Measurements from ENCODE around the gene SAV1.
"Not testable (repeated sequence)": the region's sequence is repeated elsewhere in the genome, so short reads cannot be mapped to it uniquely, and the experiment has no call there.

Gene SAV1

DNA sequence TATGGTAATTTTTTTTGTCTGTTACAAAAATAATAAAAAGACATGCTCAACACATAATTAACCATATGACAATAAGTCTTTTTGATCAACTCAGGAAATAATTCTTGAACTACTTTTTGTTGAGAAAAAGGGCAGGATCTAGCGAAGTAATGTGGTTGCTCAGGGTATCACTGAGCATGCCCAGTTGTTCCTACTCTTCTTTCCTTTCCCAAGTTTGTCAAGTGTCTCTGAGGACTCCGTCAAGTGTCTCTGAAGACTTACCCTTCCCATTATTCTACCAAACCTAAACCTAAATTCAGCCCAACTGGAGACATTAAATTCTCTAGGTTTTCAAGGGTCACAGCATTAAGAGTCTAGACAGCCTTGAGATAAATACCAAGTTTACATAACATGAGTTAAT, 3.5 kb downstream of the SAV1 start:
- DNase-seq = not testable (repeated sequence)

DNA sequence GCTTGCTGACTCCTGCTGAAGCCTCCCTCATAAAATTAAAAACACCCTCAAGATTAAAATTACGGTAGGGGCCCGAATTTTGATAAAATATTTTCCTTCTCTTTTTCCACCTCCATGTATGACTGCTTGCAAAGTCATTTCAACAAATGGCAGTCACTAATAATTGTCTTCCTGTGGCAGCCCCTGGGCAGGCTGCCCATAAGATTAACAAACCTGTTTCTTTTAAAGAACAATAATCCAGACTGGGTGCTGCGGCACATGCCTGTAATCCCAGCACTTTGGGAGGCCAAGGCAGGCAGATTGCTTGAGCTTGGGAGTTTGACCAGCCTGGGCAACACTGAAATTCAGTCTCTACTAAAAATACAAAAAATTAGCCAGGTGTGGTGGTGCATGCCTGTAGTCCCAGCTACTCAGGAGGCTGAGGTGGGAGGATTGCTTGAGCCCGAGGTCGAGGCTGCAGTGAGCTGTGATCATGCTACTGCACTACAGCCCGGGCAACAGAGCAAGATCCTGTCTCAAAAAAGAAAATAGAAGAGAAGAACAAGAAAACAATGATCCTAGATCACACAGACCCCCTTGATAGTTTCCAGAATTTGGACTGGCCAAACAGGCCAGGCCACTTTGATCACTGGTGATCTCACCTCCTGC, 8.7 kb downstream of the SAV1 start:
- DNase-seq = no peak

DNA sequence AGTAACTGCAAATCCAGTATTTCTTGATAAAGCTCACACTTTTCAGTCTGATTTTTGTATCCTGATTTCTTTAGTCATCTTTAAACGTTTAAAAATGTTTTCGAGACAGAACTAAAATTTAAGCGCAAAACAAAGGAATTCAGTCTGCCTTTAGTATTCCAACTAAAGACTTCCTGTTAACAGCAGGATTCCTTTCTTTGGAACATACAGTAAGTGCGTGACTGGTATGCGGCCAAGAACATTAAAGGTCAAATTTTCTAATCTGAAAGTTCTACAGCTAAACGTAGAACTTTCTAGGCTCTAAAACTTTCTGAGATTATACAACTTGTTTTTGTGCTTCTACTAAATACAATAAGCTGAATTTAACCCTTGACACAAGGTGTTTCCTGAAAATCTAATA, 9.9 kb downstream of the SAV1 start:
- DNase-seq = no peak

DNA sequence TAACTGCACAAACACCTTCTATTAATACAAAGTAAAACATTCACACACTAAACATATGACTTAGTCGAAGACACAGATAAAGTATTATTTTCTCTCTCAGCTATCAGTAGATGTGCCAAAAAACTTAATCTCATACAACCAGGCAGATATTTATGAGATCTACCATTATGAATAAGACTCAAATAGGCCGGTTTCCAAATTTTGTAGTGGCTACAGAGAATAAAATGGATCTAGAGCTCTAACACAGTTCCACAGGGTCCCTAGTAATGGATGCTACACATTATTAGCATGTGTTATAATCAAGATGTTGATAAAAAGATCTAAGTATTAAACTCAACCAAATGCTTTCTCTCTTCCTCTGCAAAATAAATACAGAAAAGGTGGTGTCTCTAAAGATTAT, 10.4 kb downstream of the SAV1 start:
- DNase-seq = no peak

DNA sequence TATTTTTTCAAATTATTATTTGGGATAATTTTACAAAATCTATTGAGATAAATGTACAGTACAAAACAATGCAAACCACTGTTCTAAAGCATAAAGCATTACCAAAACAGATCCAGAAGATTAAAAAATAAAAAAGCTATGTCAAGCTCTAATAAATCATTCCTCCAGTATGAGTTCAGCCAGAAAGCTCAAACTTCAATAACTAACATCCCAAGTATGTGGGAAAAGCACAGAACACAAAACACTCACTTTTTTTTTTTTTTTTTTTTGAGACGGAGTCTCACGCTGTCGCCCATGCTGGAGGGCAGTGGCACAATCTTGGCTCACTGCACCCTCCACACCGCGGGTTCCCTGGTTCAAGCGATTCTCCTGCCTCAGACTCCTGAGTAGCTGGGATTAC, 11.3 kb downstream of the SAV1 start:
- DNase-seq = no peak

DNA sequence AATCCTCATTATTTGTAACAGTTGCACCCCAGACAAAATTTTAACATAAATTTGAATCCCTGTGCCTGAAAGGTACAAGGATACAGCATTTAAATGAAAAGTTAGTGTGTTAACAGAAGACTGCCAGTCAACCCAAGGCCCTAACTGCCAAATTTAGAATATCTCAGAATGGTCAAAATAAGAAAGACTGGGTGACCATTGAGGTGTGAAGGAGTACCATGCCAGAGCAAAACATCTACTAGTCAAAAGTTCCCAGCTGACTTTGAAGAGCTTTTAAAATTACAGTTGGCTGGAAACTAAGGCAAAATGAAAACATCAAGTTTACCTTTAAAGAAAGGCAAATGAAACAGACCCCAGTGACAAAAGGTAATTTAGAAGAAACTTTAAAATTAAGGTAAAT, 18.4 kb downstream of the SAV1 start:
- no peak for DNase-seq

DNA sequence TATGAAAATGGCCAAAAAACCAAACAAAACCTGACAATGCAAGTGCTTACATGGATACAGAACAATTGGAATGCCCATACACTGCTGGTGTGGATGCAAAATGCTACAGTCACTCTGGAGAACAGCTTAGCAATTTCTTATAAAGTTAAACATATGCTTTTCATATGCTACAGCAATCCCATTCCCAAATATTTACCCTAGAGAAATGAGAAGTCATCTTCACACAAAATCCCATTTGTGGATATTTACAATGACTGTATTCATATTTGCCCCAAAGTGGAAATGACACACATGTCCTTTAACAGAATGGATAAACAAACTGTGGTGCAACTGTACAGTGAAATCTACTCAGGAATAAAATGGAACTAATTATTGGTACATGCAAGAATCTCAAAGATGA, 20.4 kb downstream of the SAV1 start:
- no peak for DNase-seq

DNA sequence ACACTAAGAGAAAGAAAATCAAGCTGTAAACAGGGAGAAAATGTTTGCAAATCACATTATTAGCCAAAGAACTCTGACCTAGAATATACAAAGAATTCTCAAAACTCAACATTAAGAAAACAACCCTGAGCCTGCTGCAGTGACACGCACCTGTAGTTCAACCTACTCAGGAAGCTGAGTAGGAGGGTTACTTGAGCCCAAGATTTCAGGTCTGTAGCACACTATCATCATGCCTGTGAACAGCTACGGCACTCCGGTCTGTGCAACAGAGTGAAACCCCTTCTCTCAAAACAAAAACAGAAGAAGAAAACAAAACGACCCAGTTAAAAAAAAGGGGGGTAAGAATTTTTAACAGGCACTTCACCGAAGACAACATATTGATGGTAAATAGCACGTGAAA, 20.8 kb downstream of the SAV1 start:
- DNase-seq = no peak

DNA sequence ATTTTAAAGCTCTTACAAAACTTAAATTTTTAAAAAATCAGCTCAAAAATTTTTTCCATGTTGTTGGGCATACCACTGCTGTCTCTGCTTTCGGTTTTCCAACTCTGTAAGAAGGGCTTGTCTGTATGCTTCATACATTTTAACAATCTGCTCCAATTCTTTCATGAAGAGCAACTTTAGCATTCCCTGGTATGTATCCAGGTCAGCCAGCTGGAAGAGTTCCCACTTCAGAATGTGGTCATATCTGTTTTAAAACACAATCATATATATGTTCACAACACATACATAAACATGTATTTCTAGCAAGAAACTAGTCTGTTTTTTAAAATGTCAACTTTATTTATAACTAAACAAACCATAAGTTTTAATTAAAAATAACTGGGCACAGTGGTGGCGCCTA, 33.0 kb downstream of the SAV1 start:
- no peak for DNase-seq

DNA sequence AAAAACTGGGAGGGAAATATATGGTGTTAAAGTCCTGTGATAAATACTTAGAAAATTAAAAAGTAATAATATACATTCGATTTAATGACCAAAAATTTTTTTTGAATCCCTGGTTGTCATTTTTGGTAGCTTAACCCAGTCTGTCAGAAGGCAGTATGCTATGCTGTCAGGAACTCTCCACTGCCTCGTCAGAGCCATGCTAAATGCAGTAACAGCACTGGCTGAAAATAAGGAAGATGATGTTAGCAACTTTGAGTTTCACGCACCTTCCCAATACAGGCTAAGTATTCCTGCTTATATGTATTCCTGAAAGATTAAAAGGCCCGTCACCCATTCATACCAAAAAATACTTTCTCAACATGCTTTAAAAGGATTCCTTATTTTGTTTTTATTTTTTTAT, 34.2 kb downstream of the SAV1 start:
- no peak for DNase-seq

DNA sequence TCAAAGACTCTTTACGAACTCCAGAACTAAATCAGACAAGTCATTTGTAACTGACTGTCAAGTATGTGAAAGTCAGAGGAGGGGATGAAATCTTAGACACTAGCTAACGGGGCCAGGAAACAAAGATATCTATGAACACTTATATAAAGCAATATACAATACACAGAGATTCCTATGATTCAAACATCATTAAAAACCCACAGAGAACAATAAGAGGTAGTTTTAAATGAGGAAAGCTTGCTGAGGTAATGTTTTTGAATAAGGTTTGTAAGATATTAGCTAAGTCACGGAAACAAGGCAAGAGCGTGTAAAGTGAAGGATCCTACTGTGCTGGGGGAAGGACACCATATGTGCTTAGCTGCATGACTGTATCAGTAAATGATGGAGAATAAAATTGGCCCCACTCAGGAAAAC, 36.7 kb downstream of the SAV1 start:
- DNase-seq = no peak

DNA sequence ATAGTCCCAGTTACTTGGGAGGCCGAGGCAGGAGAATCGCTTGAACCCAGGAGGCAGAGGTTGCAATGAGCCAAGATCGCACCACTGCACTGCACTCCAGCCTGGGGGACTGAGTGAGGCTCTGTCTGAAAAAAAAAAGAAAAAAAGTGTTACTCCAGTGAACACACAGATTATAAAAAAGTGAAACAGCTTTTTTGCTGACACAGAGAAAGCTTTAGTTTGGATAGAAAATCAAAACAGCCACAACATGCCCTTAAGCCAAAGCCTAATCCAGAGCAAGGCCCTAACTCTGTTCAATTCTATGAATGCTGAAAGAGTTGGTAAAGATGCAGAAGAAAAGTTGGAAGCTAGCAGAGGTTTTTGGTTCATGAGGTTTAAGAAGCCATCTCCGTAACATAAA, 43.2 kb downstream of the SAV1 start:
- DNase-seq = not testable (repeated sequence)

DNA sequence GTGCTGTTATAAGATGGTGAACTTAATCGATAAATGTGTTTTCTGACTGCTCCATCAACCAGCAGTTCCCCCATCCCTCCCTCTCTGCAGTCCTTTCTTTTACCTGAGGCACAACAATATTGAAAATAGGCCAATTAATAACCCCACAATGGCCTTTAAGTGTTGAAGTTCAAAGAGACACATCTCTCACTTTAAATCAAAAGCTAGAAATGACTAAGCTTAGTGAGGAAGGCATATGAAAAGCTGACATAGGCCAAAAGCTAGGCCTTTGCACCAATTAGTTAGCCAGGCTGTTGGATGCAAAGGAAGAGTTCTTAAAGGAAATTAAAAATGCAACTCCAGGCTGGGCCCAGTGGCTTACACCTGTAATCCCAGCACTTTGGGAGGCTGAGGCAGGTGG, 43.7 kb downstream of the SAV1 start:
- DNase-seq = no peak

DNA sequence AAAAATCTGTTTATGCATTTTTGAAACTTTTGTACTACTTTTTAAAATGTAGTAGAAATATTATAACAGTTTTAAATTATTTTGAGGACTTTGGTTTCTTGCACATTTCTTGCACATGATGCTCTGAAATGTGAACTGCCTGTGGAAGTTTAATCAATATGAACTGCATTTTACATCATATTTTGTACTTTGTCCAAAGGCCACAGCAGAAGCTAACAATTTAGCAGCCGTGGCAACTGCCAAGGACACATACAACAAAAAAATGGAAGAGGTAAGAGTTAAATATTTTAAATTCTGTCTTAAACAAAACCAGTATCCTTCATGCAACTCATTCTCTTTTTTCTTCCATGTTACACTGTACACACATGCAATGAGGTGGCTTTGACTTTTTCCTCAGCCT, 45.1 kb downstream of the SAV1 start:
- no peak for DNase-seq

DNA sequence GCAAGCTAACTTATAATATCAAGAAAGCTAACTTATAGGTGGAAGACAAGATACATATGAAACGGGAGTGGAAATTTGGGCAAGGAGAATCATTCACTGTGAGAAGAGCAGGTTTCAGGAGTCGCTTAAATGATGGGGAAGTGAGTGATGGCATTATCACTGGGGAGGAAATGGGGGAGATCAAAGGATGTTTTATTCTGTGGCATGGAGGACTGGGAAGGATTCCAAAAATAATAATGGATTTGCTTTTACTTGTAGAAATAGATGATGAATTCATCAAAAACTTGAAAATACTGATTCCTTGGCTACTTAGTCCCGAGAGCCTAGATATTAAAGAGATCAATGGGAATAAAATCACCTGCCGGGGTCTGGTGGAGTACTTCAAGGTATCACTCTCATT, 47.8 kb downstream of the SAV1 start:
- no peak for DNase-seq

DNA sequence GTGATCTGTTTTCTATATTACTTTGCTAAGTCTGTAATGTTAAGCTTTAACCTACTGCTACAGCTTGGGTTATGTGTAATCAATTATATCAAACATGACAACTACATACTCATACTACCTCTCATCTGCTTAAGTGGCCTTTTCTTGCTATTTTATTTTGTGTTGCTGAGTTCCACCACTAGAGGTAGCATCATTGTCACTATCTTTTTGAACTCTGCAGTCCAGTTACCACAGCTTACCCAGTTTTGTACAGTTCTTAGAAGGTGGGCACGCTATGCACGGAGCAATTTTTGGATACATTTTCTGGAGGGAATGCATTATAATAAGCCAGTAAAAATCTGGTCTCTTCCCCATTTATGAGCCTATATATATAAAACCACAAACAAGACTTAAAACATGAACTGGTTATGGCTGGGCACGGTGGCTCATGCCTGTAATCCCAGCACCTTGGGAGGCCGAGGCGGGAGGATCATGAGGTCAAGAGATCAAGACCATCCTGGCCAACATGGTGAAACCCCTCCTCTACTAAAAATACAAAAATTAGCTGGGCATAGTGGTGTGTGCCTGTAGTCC, 48.5 kb downstream of the SAV1 start:
- DNase-seq = no peak

DNA sequence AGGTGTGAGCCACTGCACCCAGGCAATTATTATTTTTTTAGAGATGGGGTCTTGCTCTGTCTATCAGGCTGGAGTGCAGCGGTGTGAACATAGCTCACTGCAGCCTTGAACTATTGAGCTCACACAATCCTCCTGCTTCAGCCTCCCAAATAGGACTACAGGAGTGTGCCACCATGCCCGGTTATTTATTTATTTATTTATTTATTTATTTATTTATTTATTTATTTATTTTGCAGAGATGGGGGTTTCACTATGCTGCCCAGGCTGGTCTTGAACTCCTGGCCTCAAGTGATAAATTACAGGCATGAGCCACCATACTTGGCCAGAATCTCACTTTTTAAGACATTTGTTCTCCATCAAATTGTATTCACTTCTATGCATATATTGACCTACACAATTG, 51.8 kb downstream of the SAV1 start:
- DNase-seq = no peak

DNA sequence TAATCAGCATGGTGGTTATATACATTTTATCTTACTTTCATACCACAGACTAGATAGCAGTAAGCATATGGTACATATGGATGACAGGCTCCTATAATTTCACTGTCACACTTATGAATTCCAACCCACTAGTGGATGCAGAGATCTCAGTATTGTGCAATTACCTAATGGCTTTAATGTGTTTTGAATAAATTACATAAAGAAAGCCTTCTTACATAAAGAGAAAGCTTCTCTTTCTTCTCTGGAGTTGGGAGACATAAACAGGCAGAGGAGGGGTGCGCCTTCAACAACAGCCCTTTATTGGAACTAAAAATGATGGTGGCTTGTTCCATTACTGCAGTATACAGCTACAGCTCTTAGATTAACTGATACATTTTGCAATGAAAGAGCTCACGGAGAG, 52.6 kb downstream of the SAV1 start:
- DNase-seq = no peak

DNA sequence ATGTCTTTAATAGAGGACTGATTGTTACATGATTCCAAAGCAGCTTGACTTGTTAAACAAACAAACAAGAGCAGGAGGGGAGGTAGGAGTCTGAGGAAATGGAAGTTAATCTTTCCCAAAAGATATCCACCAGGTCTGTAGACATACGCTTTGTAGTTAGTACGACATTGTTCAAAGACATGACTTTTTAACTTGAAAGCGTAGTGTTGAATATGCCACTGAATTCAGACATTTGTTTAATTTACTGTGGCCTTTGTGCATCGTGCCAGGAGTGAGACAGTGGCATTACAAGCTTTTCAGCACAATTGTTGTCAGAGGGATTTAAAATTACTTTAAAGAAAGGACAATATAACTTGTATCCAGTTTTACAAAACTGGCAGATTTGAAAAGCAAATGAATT, 53.0 kb downstream of the SAV1 start:
- DNase-seq = no peak

DNA sequence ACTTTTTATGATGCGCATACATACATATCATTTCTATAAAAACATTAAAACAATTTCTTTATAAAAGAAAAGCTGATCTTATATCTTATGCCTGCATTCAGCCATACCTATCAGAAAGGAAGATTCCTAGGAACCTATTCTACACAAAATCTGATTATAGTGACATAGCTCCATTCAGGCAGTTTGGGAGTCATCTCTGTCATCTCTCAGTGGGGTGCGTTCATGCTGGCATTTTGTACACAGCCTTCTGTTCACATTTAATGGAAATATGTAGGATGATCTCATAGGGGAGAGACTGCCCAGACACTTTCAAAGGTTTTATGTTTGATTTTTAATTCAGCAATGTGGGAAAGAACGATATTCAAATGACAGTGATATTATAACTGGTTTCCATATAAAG, 55.3 kb downstream of the SAV1 start:
- no peak for DNase-seq

DNA sequence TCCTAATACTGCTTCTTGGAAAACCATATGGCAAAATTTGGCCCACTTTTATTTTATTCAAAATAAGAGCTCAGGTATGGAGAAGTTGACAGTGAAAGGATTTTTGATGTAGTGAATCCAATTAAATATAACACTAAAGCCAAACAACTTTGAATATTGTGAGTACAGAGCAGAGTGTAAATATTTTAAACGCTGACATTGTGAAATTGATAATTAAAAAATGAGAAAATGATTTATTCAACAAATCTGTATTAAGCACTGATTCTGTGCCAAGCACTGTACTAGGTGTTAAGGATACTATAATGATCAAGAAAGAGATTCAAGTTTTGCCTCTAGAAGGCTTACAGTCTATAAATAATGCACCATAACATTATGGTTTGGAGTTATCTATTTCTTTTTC, 57.6 kb downstream of the SAV1 start:
- DNase-seq = no peak

DNA sequence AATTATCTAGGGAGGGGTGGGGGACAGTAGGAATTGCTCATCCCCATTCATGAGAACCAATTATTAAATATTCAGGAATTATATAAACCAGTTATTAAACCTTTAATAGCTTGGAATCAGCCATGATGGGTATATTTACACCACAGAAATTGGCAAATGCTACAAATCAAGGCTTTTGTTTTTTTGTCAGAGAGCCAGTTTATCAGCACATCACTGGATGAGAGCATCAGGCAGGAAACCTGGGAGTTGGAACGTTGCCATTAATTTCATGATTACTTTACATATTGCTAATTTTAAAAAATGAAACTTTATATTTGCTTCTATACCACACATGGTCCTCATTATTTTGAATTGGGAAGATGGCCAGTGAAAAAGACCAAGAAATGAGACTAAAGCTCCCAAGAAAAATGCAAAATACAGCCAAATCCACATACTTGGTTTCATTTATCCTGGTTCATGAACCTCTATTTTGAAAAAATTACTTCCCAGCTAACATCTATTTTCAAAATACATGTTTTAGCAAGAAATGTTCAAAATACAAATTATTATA, 59.7 kb downstream of the SAV1 start:
- no peak for DNase-seq

DNA sequence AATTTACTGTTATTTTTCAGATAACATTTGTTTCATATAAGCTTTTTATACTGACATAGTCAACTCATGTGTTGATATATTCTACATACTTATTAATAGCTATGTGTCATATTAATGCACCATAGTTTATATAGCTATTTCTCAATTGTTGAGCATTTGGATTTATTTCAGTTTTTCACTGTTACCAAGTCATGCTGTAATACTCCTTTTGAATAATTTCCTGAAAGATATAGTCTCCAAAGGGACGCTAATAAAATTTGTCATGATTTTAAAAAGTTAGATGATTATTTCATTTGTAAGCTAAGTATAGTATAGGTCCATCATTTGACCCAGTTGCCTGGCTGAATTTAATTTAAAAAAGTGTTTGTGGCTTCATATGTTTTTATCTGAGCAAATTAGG, 60.3 kb downstream of the SAV1 start:
- DNase-seq = no peak

DNA sequence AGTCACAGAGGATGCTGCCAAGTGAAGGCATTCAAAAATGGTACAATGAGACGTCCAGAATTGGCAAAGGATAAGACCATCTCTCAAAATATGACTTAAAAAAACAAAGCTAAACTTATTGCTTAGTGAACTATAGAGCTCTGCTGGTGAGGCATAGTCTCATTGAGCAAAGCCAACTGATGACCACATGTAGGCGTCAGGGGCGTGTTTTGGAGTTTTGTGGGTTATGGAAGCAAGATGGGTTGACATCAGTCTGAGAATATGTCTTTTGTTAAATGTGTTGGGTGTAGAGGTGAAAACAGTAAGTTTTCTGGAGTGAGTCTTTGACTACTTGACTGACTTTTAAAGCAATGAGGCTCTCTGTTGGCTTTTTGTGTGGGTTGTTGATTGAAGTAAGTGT, 60.9 kb downstream of the SAV1 start:
- no peak for DNase-seq

DNA sequence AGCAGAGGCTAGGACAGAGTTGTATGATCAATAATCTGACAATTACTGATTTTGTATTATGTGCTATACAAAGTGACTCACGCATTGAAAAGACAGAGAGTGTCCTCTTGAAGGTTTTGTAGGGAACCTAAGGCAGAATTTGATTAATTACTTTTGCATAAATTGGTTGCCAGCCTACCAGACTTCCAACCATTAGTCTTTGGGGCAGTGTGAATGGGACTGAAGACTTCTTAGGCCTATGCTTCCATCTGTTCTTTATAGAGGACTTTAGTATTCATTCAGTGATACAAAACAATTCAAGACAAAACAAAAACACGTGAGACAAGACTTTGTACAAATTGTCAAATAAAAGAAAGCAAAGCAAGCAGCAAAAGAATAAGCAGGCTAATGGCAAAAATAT, 61.6 kb downstream of the SAV1 start:
- DNase-seq = no peak
